HL-60 (cell line): ENCODE measurements around the gene ITPK1.

ENCODE experiments used
- CTCF ChIP-seq: IDR thresholded peaks from one replicate; pipeline ENCODE4 v1.5.1; 2011; ENCODE audit warnings: low read length, control low read depth, inconsistent platforms; ENCODE audit not compliant: insufficient read depth
- GABPA ChIP-seq: IDR thresholded peaks from 2 replicates; pipeline ENCODE4 v1.6.1; 2012; ENCODE audit warnings: low read depth
- POLR2AphosphoS5 ChIP-seq: IDR thresholded peaks from 2 replicates; pipeline ENCODE4 v1.6.1; 2012; ENCODE audit warnings: low read depth
- SPI1 ChIP-seq: IDR thresholded peaks from 2 replicates; pipeline ENCODE4 v1.6.1; 2012; ENCODE audit warnings: low read depth, mild to moderate bottlenecking, borderline replicate concordance
- TF ChIP-seq, protein P1 (sequence below): IDR thresholded peaks from 2 replicates; pipeline ENCODE4 v1.6.1; 2012; ENCODE audit warnings: low read depth; ENCODE audit not compliant: insufficient replicate concordance

DNA sequence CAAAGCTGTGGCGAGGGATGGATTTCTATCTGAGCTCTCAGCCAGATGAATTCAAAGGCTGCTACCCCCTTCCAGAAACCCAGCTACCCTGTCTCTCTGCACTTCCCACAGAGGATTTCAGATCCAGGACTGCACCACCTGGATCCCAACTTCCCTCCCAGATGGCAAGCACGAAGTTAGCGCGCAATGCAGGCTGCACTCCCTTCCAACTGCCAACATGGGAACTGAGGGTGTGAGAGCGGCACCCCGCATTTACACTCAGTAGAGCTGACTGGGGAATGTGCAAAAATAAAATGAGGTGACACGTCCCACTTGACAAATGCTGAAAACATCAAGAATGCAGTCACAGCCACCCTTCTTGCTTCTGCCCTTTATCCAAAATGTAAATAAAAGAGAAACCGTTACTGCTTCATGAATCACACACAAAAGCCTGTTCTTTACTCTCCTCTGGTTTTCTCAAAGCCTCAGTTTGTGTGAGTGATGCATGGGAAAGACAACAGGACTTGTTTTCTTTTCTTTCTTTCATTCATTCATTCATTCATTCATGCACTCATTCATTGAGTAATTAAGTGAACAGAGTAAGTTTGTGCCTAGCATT lies 85.7 kb downstream of the ITPK1 start:
- TF ChIP-seq CTCF (no peak), POLR2AphosphoS5 (no peak), SPI1 (no peak), GABPA (no peak)
- TF ChIP-seq, protein P1, sequence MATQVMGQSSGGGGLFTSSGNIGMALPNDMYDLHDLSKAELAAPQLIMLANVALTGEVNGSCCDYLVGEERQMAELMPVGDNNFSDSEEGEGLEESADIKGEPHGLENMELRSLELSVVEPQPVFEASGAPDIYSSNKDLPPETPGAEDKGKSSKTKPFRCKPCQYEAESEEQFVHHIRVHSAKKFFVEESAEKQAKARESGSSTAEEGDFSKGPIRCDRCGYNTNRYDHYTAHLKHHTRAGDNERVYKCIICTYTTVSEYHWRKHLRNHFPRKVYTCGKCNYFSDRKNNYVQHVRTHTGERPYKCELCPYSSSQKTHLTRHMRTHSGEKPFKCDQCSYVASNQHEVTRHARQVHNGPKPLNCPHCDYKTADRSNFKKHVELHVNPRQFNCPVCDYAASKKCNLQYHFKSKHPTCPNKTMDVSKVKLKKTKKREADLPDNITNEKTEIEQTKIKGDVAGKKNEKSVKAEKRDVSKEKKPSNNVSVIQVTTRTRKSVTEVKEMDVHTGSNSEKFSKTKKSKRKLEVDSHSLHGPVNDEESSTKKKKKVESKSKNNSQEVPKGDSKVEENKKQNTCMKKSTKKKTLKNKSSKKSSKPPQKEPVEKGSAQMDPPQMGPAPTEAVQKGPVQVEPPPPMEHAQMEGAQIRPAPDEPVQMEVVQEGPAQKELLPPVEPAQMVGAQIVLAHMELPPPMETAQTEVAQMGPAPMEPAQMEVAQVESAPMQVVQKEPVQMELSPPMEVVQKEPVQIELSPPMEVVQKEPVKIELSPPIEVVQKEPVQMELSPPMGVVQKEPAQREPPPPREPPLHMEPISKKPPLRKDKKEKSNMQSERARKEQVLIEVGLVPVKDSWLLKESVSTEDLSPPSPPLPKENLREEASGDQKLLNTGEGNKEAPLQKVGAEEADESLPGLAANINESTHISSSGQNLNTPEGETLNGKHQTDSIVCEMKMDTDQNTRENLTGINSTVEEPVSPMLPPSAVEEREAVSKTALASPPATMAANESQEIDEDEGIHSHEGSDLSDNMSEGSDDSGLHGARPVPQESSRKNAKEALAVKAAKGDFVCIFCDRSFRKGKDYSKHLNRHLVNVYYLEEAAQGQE, result no peak
